TTC549 (cell line): ENCODE measurements around the gene MFAP2.
"Not testable (repeated sequence)": the region's sequence is repeated elsewhere in the genome, so short reads cannot be mapped to it uniquely, and the experiment has no call there.

Experiments used
- FAIRE-seq: peaks from 2 replicates; lab custom pipeline; 2012; peaks lifted over from hg19 to GRCh38; lab: Jason Lieb, UNC

Gene MFAP2

DNA sequence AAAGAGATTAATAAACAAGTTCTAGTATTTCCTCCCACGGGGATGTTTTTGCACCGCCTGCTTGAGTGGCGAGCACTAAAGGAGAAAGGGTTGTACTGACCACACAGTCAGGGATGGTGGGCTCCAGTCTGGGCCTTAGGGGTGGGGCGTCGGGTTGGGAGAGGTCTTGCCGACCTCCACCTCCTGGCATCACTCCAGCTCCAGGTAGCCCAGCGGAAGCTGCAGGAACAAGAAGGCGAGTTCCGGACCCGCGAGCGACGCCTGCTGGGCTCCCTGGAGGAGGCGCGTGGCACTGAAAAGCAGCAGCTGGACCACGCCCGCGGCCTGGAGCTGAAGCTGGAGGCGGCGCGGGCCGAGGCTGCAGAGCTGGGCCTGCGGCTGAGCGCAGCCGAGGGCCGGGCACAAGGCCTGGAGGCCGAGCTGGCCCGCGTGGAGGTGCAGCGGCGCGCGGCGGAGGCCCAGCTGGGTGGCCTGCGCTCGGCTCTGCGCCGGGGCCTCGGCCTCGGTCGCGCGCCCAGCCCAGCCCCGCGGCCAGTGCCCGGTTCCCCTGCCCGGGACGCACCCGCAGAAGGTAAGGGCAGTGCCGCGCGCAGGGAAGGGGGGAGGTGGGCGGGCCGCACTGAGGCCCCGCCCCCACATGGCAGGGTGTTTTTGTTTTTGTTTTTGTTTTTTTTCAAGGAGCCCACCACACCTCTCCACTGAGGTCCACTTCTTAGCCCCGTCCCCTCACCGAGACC lies 19.7 kb downstream of the MFAP2 start:
- FAIRE-seq = no peak

DNA sequence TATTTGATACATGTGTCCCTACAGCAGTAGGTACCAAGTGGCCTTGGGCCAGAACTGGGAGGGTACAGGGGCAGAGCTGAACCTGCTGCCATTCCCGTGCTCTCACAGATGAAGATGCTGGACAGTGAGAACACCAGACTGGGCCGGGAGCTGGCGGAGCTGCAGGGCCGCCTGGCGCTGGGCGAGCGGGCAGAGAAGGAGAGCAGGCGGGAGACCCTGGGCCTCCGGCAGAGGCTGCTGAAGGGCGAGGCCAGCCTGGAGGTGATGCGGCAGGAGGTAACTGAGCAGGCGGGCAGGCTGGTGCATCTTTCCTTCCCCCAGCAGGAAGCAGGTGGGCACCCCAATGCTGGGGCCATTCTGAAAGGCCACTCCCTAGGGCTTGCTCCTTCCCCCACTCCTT lies 21.9 kb downstream of the MFAP2 start:
- FAIRE-seq = no peak

GRCh38 chr1:16957731-16958130 lies 22.7 kb downstream of the MFAP2 start:
- no peak for FAIRE-seq

- FAIRE-seq = no peak
Measured at GRCh38 chr1:16956775-16957174, 23.6 kb downstream of the MFAP2 start.

DNA sequence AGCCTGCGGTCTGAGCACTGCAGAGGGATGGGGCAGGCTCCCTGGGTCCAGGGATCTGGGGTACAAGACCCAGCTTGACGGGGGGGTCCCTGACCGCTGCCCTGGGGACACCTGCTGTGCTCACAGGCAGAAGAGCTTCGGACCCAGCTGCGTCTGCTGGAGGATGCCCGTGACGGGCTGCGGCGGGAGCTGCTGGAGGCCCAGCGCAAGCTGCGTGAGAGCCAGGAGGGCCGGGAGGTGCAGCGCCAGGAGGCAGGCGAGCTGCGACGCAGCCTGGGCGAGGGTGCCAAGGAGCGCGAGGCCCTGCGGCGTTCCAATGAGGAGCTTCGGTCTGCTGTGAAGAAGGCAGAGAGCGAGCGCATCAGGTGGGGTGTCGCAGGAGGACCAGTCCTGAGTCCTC lies 25.2 kb downstream of the MFAP2 start:
- no peak for FAIRE-seq

DNA sequence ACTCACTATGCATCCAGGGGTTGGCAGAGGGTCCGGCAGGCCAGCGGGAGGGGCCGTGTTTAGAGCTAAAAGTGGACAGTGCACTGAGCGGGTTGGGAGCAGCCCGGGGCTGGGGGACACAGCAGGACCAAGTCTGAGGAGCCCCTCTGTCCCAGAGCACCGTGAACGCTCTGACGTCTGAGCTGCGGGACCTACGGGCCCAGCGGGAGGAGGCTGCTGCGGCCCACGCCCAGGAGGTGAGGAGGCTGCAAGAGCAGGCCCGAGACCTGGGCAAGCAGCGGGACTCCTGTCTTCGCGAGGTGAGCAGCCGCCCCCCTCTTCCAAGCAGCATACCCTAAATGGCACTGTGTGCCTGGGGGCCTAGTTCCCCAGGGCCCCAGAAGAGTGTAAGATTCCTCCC lies 25.8 kb downstream of the MFAP2 start:
- FAIRE-seq = no peak

- not testable (repeated sequence) for FAIRE-seq
Measured at GRCh38 chr1:16952376-16952775, 28.0 kb downstream of the MFAP2 start.

GRCh38 chr1:16949026-16949425 lies 31.4 kb downstream of the MFAP2 start:
- FAIRE-seq = not testable (repeated sequence)

GRCh38 chr1:16948282-16948891 lies 32.0 kb downstream of the MFAP2 start:
- FAIRE-seq = not testable (repeated sequence)

DNA sequence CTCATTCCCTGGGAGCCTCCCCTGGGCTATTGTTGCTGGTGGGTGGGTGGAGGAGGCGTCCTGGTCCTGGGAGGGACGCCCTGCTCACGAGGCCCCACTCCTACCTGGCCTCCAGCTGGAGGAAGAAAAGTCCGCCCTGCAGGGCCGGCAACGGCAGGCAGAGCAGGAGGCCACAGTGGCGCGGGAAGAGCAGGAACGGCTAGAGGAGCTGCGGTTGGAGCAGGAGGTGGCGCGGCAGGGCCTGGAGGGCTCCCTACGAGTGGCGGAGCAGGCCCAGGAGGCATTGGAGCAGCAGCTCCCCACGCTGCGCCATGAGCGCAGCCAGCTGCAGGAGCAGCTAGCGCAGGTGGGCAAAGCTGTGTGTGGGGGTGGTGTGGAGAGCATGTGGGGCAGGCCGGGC lies 33.8 kb downstream of the MFAP2 start:
- no peak for FAIRE-seq

- FAIRE-seq = not testable (repeated sequence)
Measured at GRCh38 chr1:16946185-16946584, 34.2 kb downstream of the MFAP2 start.

DNA sequence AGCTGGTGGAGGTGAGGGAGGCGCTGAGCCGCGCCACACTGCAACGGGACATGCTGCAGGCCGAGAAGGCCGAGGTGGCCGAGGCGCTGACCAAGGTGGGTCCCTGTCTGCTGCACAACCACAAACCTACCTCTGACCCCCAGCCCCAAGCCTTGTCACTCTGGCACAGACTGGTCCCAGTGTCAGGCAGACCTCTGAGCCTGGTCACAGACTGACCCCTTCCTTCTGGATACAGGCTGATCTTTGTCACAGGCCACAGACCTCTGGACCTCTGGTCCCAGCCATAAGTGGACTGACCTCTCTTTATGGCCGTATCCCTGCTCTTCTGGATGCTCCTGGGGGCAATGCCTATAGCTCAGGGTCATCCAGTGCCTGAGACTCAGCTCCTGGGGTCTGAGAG lies 34.9 kb downstream of the MFAP2 start:
- FAIRE-seq = not testable (repeated sequence)

DNA sequence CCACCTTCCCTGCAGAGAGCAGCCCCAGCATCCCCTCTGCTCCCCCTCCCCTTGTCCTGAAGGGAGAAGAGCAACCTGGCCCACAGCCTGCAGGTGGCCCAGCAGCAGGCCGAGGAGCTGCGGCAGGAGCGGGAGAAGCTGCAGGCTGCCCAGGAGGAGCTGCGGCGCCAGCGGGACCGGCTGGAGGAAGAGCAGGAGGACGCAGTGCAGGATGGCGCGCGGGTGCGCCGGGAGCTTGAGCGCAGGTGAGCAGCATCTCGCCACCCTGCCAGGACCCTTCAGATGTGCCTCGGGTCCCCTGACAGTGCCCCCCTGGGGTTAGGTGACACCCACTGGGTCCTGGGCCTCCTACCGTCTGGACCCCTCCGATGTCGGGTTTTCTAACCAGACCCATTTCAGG lies 36.4 kb downstream of the MFAP2 start:
- no peak for FAIRE-seq

DNA sequence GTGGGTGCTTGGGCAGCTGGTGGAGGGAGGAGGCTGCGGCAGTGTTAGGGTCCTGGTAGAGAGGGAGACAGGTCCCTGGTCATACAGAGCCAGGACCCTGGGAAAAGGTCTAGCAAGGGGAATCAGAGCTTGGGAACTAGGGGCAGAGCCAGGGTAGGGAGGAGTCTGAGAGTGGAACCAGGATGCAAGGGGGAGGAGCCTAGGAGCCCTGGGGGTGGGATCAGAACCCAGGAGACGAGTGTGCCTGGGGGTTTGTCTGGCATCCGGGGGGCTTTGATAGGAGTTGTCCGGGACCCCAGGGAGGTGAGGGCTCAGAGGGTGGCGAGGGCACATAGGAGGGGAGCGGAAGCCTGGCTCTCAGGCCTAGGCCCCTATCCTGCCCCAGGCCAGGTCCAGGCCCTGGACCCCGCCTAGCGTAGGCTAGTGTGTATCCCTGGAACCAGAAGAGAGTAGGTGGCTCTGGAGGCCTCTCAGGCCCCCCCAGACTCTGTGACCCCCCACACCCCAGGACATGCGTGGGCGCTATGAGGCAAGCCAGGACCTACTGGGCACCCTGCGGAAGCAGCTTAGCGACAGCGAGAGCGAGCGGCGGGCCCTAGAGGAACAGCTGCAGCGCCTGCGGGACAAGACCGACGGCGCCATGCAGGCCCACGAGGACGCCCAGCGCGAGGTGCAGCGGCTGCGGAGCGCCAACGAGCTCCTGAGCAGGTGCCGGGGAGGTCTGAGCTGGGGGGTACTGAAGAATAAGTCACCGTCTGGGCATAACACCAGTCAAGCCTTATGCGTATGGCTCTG lies 40.8 kb downstream of the MFAP2 start:
- FAIRE-seq = not testable (repeated sequence)

DNA sequence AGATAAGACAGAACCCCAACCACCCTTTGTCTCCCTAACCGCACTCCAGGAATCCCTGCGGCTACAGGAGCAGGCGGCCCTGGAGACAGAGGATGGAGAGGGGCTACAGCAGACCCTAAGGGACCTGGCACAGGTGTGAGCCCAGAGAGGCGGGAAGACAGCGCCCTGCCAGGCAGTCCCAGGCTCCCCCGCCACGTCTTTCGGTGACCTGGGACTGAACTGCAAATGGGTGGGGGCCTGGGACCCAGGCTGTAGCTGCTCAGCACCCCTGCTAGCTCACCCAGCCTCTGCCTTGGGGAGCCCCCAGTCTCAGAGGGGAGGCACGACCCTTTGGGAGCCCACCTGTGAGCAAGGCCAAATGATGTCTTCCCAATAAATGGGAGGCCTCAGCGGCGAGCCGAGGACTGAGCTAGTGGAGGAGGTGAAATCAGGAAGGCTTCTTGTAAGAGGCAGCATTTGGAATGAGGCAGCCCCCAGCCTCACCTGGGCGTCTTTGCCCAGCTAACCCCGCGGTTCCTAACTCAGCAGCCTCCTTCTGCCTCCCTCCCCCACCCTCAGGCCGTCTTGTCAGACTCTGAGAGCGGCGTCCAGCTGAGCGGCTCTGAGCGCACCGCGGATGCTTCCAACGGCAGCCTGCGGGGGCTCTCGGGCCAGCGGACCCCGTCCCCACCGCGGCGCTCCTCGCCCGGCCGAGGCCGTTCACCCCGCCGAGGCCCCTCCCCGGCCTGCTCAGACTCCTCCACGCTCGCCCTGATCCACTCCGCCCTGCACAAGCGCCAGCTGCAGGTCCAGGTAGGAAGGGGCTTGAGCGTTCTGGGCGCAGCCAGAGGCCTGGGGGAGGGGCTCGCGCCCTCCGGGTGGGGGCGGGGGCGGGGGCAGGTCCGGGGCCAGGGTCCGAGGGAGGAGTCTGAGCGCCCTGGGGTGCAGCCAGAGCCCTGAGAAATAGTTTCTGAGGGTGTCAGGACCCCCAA lies 41.8 kb downstream of the MFAP2 start:
- FAIRE-seq = no peak

- not testable (repeated sequence) for FAIRE-seq
Measured at GRCh38 chr1:16936580-16936979, 43.8 kb downstream of the MFAP2 start.

- FAIRE-seq = not testable (repeated sequence)
Measured at GRCh38 chr1:16933945-16934344, 46.5 kb downstream of the MFAP2 start.

- not testable (repeated sequence) for FAIRE-seq
Measured at GRCh38 chr1:16931206-16931934, 49.0 kb downstream of the MFAP2 start.

DNA sequence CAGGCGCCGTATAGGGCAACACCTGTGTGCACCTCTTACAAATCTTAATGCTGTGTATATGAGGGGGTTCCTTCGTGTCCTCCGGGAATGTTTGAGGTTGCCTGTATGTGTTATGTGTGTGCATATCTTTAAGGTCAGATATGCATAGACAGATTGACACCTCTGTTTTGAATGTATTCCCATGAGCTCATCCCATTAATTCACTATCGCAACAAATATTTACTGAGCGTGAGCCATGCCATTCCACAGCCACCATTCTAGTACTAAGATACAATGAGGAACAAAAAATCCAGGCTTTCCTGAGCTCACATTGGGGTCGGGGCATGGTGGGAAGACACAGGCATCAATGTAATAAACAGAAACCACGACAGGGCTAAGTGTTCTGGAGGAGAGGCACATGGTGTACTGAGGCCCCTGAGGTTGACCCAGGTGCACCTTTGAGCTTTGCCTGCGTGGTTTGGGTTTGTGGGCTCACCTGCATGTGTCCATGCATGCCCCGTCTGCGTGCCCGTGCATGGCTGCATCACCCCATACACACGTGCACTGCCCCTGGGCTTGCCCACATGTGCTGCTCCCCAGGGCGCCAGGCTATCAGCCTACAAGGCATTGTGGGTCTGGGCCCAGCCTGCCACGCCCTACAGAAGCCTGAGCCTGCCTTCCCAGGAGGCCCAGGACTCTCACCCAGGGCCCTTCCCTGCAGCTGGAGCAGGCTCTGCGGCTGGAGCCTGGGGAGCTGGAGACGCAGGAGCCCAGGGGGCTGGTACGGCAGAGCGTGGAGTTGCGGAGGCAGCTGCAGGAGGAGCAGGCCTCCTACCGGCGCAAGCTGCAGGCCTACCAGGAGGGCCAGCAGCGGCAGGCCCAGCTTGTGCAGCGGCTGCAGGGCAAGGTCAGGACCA lies 51.0 kb downstream of the MFAP2 start:
- FAIRE-seq = not testable (repeated sequence)
